GM12892 (cell line): ENCODE data around the gene G3BP2.

Experiments used
- POLR2A ChIP-seq: IDR thresholded peaks from 2 replicates; pipeline ENCODE4 v1.6.1; 2011; ENCODE audit warnings: low read depth, low read length, control low read depth
- POLR2AphosphoS5 ChIP-seq: IDR thresholded peaks from 2 replicates; pipeline ENCODE4 v1.6.1; 2011; ENCODE audit warnings: low read depth, low read length, control low read depth
- TAF1 ChIP-seq: IDR thresholded peaks from 2 replicates; pipeline ENCODE4 v1.6.1; 2011; ENCODE audit warnings: low read depth, mild to moderate bottlenecking, control low read depth, low read length, borderline replicate concordance

DNA sequence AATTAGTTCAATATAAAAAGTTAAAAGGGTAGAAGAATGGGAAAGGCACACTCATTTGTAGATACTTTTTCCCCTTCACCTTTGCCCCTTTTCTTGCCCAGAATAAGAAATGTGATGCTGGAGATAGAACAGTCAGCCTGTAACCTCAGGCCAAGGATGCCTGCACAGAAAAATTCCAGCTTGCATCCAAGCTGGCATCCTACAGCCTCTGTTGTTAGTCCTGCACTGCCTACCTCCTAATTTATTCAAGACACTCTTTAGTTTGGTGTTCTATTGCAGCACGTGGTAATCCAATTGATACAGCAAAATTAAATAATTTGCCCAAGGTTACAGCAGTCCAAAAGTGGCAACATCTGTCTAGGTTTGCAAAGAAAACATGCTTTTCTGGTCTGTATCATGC lies 41.5 kb upstream of the G3BP2 start:
- no peak for TF ChIP-seq POLR2A
- no peak for TF ChIP-seq POLR2AphosphoS5
- TF ChIP-seq TAF1 = no peak
